ENCODE data around the gene TSPAN16.

GRCh38 chr19:11364296-11364904 lies 68.4 kb downstream of the TSPAN16 start:
- TF ChIP-seq CTCF (IDR thresholded peaks at IDR 0.05) = no peak
- no peak for TF ChIP-seq POLR2A (IDR thresholded peaks at IDR 0.05)

All from heart left ventricle (tissue), 13 donors.